Measurements from ENCODE around the gene AMBP.

- no peak for TF ChIP-seq CTCF (conservative IDR thresholded peaks at IDR 0.05; ENCODE audit: low read length)
- no peak for TF ChIP-seq EZH2phosphoT487 (IDR thresholded peaks at IDR 0.05; ENCODE audit: borderline replicate concordance)
Measured at GRCh38 chr9:114035221-114035844, 42.8 kb downstream of the AMBP start.
